Mesendoderm (in vitro differentiated cells): Measurements from ENCODE around the gene RALGAPA1.

Source experiments
- DNase-seq: peaks from one replicate; pipeline ENCODE4 v3.0.0; 2013
- H2AK5ac ChIP-seq: 2 replicates; pipeline ENCODE4 v1.6.1; 2013; ENCODE audit warnings: low read length, inconsistent platforms
- H2BK120ac ChIP-seq: 2 replicates; pipeline ENCODE4 v1.6.1; 2013; ENCODE audit warnings: low read depth, mild to moderate bottlenecking, low read length, moderate library complexity, mixed read lengths
- H2BK15ac ChIP-seq: replicated peaks from 2 replicates; pipeline ENCODE4 v1.6.1; 2013; ENCODE audit warnings: low read depth, mild to moderate bottlenecking, moderate library complexity
- H2BK5ac ChIP-seq: 2 replicates; pipeline ENCODE4 v1.6.1; 2013; ENCODE audit warnings: low read length, inconsistent platforms
- H3K18ac ChIP-seq: 2 replicates; pipeline ENCODE4 v1.6.1; 2013; ENCODE audit warnings: mild to moderate bottlenecking, low read length, mixed read lengths
- H3K23ac ChIP-seq: one replicate; pipeline ENCODE4 v1.6.1; 2013; ENCODE audit warnings: low read length
- H3K27ac ChIP-seq: 2 replicates; pipeline ENCODE4 v1.5.1; 2013; ENCODE audit warnings: low read depth, mild to moderate bottlenecking, inconsistent platforms, low read length, moderate library complexity
- H3K27me3 ChIP-seq: 2 replicates; pipeline ENCODE4 v1.6.1; 2013; ENCODE audit warnings: low read length, control low read depth, mild to moderate bottlenecking, inconsistent platforms; ENCODE audit not compliant: insufficient read depth, poor library complexity
- H3K36me3 ChIP-seq: 2 replicates; pipeline ENCODE4 v1.6.1; 2013; ENCODE audit warnings: low read length, inconsistent platforms; ENCODE audit not compliant: control insufficient read depth, insufficient read depth
- H3K4ac ChIP-seq: one replicate; pipeline ENCODE4 v1.6.1; 2013; ENCODE audit warnings: low read depth, mild to moderate bottlenecking, low read length, moderate library complexity
- H3K4me1 ChIP-seq: 2 replicates; pipeline ENCODE4 v1.6.1; 2013; ENCODE audit warnings: low read depth, low read length, inconsistent platforms; ENCODE audit not compliant: control insufficient read depth
- H3K4me2 ChIP-seq: 2 replicates; pipeline ENCODE4 v1.6.1; 2013; ENCODE audit warnings: low read length
- H3K4me3 ChIP-seq: 2 replicates; pipeline ENCODE4 v1.5.1; 2013; ENCODE audit warnings: mild to moderate bottlenecking, low read length
- H3K56ac ChIP-seq: one replicate; pipeline ENCODE4 v1.6.1; 2013; ENCODE audit warnings: low read length
- H3K79me1 ChIP-seq: 2 replicates; pipeline ENCODE4 v1.6.1; 2013; ENCODE audit warnings: low read length, inconsistent platforms
- H3K79me2 ChIP-seq: 2 replicates; pipeline ENCODE4 v1.6.1; 2013; ENCODE audit warnings: mild to moderate bottlenecking, low read length; ENCODE audit not compliant: control insufficient read depth, insufficient read depth
- H3K9ac ChIP-seq: 2 replicates; pipeline ENCODE4 v1.6.1; 2013; ENCODE audit warnings: low read length, inconsistent platforms
- H4K5ac ChIP-seq: one replicate; pipeline ENCODE4 v1.6.1; 2013; ENCODE audit warnings: low read length
- H4K8ac ChIP-seq: one replicate; pipeline ENCODE4 v1.6.1; 2013; ENCODE audit warnings: low read depth, mild to moderate bottlenecking, control low read depth, low read length, moderate library complexity
- WGBS: extraction: QIAGEN DNeasy Blood & Tissue Kit; methylation state at CpG from one replicate; pipeline ENCODE4 v1.1.7; 2013; ENCODE audit warnings: low lambda C conversion rate, missing lambda C conversion rate; ENCODE audit not compliant: insufficient coverage; ENCODE audit errors: extremely low coverage; 5-methylcytosine and 5-hydroxymethylcytosine counted together

RALGAPA1 gene

DNA sequence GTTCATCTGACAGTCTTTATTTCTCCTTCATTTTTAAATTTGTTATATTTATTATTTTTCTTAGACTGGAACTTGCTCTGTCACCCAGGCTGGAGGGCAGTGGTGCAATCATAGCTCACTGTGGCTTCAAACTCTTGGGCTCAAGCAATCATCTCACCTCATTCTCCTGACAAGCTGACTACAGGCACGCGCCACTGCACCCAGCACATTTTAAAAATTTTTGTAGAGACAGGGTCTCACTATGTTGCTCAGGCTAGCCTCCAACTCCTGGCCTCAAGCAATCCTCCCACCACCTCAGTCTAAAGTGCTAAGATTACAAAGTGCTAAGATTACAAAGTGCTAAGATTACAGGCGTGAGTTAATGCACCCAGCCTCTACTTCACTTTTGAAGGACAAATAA lies 96.6 kb downstream of the RALGAPA1 start:
- no peak overlapping the region for H2AK5ac ChIP-seq
- H3K23ac ChIP-seq, result no peak overlapping the region
- no peak overlapping the region for H2BK5ac ChIP-seq
- no peak overlapping the region for H2BK120ac ChIP-seq
- DNase-seq, result peak; percentile 11
- H3K36me3 ChIP-seq, result no peaks in the 10 kb centered on the region
- no peaks in the 10 kb centered on the region for H3K79me2 ChIP-seq
- no peak overlapping the region for H3K4me3 ChIP-seq
- H3K27ac ChIP-seq, result no peak overlapping the region
- H3K4me1 ChIP-seq, result no peaks in the 10 kb centered on the region
- H3K79me1 ChIP-seq, result no peaks in the 10 kb centered on the region
- no peak overlapping the region for H3K4ac ChIP-seq
- no peak overlapping the region for H3K18ac ChIP-seq
- no peak overlapping the region for H3K4me2 ChIP-seq
- no peak overlapping the region for H3K9ac ChIP-seq
- no peak overlapping the region for H4K5ac ChIP-seq
- no peak overlapping the region for H3K56ac ChIP-seq
- H3K27me3 ChIP-seq, result no peaks in the 10 kb centered on the region
- WGBS, result no CpG with 5 or more reads among the region's 3 CpGs
- H4K8ac ChIP-seq, result no peak overlapping the region
- no peak overlapping the region for H2BK15ac ChIP-seq

- Histone ChIP-seq H3K27me3 (no peaks in the 10 kb centered on the region), H3K79me2 (no peaks in the 10 kb centered on the region), H3K79me1 (no peaks in the 10 kb centered on the region), H4K5ac (no peak overlapping the region), H3K27ac (no peak overlapping the region), H2BK120ac (no peak overlapping the region), H3K4me2 (no peak overlapping the region), H4K8ac (no peak overlapping the region), H3K23ac (no peak overlapping the region), H3K4ac (no peak overlapping the region), H3K18ac (no peak overlapping the region), H3K4me3 (no peak overlapping the region), H2BK5ac (no peak overlapping the region), H2AK5ac (no peak overlapping the region), H3K56ac (no peak overlapping the region), H2BK15ac (no peak overlapping the region), H3K36me3 (no peaks in the 10 kb centered on the region), H3K9ac (no peak overlapping the region), H3K4me1 (no peaks in the 10 kb centered on the region)
- no peak for DNase-seq
- WGBS, result no CpG with 5 or more reads among the region's 1 CpG
These were observed 101.0 kb downstream of the RALGAPA1 start for GRCh38 chr14:35708062-35708461.

DNA sequence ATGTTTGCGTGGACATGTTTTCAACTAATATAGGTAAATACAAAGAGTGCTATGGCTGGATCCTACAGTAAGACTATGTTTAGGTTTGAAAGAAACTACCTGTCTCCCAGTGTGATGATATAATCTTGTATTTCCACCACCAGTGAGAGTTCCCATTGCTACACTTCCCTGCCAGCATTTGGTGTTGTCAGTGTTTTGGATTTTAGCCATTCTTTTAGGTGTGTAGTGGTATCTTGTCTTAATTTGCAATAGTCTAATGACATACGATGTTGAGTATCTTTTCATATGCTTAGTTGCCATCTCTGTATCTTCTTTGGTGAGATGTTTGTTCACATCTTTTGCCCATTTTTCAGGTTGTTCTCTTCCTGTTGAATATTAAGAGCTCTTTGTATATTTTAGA lies 103.5 kb downstream of the RALGAPA1 start:
- Histone ChIP-seq H3K4ac (no peak overlapping the region), H4K5ac (no peak overlapping the region), H3K9ac (no peak overlapping the region), H3K27ac (no peak overlapping the region), H3K4me1 (no peaks in the 10 kb centered on the region), H3K79me1 (no peaks in the 10 kb centered on the region), H2BK5ac (no peak overlapping the region), H2BK15ac (no peak overlapping the region), H3K18ac (no peak overlapping the region), H4K8ac (no peak overlapping the region), H3K4me2 (no peak overlapping the region), H3K23ac (no peak overlapping the region), H2AK5ac (no peak overlapping the region), H3K36me3 (no peaks in the 10 kb centered on the region), H2BK120ac (no peak overlapping the region), H3K79me2 (no peaks in the 10 kb centered on the region), H3K27me3 (no peaks in the 10 kb centered on the region), H3K4me3 (no peak overlapping the region), H3K56ac (no peak overlapping the region)
- WGBS, result no CpG with 5 or more reads among the region's 2 CpGs
- DNase-seq, result no peak

GRCh38 chr14:35704793-35705493 lies 104.2 kb downstream of the RALGAPA1 start:
- no peak overlapping the region for H3K23ac ChIP-seq
- no peak overlapping the region for H3K18ac ChIP-seq
- H2BK5ac ChIP-seq, result no peak overlapping the region
- no peak overlapping the region for H3K27ac ChIP-seq
- no peak for DNase-seq
- H3K4me1 ChIP-seq, result no peaks in the 10 kb centered on the region
- H3K27me3 ChIP-seq, result no peaks in the 10 kb centered on the region
- H3K4ac ChIP-seq, result no peak overlapping the region
- no peak overlapping the region for H2AK5ac ChIP-seq
- H3K36me3 ChIP-seq, result no peaks in the 10 kb centered on the region
- H3K9ac ChIP-seq, result no peak overlapping the region
- no peak overlapping the region for H2BK15ac ChIP-seq
- no peak overlapping the region for H3K56ac ChIP-seq
- H3K4me2 ChIP-seq, result no peak overlapping the region
- H4K8ac ChIP-seq, result no peak overlapping the region
- H3K4me3 ChIP-seq, result no peak overlapping the region
- H3K79me1 ChIP-seq, result no peaks in the 10 kb centered on the region
- H4K5ac ChIP-seq, result no peak overlapping the region
- H3K79me2 ChIP-seq, result no peaks in the 10 kb centered on the region
- H2BK120ac ChIP-seq, result no peak overlapping the region

GRCh38 chr14:35701531-35701930 lies 107.6 kb downstream of the RALGAPA1 start:
- WGBS, result no CpG with 5 or more reads among the region's 4 CpGs

GRCh38 chr14:35699791-35700444 lies 109.2 kb downstream of the RALGAPA1 start:
- no peak overlapping the region for H2AK5ac ChIP-seq
- H3K4me2 ChIP-seq, result no peak overlapping the region
- H3K23ac ChIP-seq, result no peak overlapping the region
- H3K27ac ChIP-seq, result no peak overlapping the region
- no peak overlapping the region for H4K5ac ChIP-seq
- no peak overlapping the region for H2BK5ac ChIP-seq
- no peak for DNase-seq
- H3K36me3 ChIP-seq, result no peaks in the 10 kb centered on the region
- H4K8ac ChIP-seq, result no peak overlapping the region
- no peaks in the 10 kb centered on the region for H3K4me1 ChIP-seq
- H2BK120ac ChIP-seq, result no peak overlapping the region
- H3K18ac ChIP-seq, result no peak overlapping the region
- WGBS, result no CpG with 5 or more reads among the region's 5 CpGs
- H3K9ac ChIP-seq, result no peak overlapping the region
- H3K4ac ChIP-seq, result no peak overlapping the region
- H3K56ac ChIP-seq, result no peak overlapping the region
- no peak overlapping the region for H3K4me3 ChIP-seq
- H2BK15ac ChIP-seq, result no peak overlapping the region
- H3K79me1 ChIP-seq, result no peaks in the 10 kb centered on the region
- H3K79me2 ChIP-seq, result no peaks in the 10 kb centered on the region
- no peaks in the 10 kb centered on the region for H3K27me3 ChIP-seq

More at GRCh38 chr14:35701531-35701930, 107.6 kb downstream of the RALGAPA1 start:
- Histone ChIP-seq H3K27ac (no peak overlapping the region), H3K23ac (no peak overlapping the region), H3K4me2 (no peak overlapping the region), H2BK120ac (no peak overlapping the region), H3K4me3 (no peak overlapping the region), H2AK5ac (no peak overlapping the region), H2BK5ac (no peak overlapping the region), H3K4me1 (no peaks in the 10 kb centered on the region), H3K18ac (no peak overlapping the region), H3K4ac (no peak overlapping the region), H4K5ac (no peak overlapping the region), H3K56ac (no peak overlapping the region), H3K79me1 (no peaks in the 10 kb centered on the region), H3K79me2 (no peaks in the 10 kb centered on the region), H3K9ac (no peak overlapping the region), H3K27me3 (no peaks in the 10 kb centered on the region), H2BK15ac (no peak overlapping the region), H3K36me3 (no peaks in the 10 kb centered on the region), H4K8ac (no peak overlapping the region)
- no peak for DNase-seq
